Stimulated activated CD4-positive, alpha-beta T cell treated with anti-CD3 and anti-CD28 coated beads, Interleukin-4, amount 100 ng/mL, for 4 hours (primary cell): ENCODE results near the gene PGC.

Experiments
- DNase-seq, 2 experiments: peaks; one replicate each; pipeline ENCODE4 v3.0.0-alpha.2; 2020

PGC gene

DNA sequence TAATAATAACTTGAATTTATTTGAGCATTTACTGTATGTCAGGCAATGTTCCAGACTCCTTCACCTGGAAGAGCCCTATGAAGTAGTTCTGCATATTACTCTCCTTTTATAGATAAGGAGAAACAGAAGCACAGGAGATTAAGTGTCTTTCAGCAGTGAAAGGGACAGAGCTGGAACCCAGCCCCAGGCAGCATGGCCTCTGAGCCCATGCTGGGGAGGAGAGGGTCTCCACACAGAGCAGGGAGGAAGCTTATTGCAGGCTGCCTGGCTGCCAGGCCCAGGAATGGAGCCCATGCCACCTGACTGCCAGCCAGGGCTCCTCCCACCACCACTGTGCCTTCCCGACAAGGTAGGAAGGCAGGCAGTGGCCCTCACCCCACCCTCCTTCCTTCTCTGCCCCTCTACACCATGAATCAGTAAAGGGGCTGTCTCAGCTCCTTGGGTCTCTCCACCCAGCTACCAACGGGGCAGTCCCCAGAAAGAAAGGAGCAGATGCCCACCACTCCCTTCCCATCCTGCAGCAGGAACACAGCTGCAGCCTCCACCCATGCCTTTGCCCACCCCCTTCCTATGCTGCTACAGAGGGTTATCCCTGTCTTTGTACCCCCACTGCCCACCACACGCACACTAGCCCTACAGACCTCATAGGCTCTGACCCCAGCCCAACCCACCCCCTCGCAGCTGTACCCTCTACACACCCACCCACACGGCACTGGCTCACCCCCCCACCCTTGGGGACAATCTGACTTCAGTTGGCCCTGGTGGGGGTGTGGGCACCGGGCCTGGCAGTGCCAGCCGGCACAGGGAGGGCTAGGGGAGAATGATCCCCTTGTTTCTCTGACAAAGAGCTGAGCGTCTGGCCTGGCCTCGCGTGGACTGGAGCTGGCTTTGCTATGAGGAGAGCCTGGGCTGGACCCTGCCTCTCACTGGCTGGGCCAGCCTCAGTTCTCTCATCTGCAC is 53.6 kb downstream of the PGC start:
- no peak for DNase-seq

DNA sequence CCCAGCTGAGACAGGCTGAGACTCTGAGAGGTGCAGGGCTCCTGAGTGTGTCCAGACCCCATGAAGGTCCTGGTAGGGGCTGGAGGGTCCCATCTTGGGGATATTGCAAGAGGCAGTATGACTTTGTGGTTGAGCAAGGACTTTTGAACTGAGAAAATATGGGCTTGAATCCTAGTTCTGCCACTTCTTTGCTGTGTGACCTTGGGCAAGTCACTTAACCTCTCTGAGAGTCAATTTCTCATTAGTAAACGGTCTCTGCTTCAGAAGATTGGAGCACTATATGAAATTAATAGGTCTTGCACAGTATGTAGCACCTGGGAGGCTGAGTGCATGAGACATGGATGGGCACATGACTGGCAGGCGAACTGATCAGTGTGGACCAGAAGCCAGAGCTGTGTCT is 54.5 kb downstream of the PGC start:
- DNase-seq: no peak

DNA sequence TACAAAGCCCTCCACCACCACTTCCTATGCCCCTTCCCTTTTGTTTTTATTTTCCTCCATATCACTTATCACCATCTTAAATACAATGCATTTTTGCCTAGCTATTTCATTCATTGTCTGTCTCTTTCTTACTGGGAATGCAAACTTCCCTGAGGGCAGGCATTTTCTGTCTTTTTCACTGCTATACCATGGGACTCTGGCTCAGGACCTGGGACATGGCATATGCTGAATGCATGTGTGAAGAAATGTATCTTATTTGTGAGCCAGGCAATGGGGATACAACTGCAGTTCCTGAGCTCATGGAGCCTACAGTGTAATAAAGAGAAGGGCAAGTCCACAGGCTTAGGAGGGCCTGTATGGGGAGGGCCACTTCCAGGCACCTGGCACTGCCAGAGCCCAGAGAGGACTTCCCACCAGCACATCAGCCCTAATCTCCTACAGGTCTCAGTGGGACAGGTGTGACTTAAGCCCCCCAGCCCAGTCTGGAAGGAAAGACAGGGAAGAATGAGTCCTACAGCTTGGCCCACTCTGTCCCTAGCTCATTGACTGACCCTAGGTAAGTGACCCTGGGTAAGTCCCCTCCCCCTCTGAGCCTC is 55.0 kb downstream of the PGC start:
- no peak for DNase-seq

GRCh38 chr6:41691426-41692079 is 55.6 kb downstream of the PGC start:
- no peak for DNase-seq

GRCh38 chr6:41690541-41691330 is 56.5 kb downstream of the PGC start:
- DNase-seq: no peak

DNA sequence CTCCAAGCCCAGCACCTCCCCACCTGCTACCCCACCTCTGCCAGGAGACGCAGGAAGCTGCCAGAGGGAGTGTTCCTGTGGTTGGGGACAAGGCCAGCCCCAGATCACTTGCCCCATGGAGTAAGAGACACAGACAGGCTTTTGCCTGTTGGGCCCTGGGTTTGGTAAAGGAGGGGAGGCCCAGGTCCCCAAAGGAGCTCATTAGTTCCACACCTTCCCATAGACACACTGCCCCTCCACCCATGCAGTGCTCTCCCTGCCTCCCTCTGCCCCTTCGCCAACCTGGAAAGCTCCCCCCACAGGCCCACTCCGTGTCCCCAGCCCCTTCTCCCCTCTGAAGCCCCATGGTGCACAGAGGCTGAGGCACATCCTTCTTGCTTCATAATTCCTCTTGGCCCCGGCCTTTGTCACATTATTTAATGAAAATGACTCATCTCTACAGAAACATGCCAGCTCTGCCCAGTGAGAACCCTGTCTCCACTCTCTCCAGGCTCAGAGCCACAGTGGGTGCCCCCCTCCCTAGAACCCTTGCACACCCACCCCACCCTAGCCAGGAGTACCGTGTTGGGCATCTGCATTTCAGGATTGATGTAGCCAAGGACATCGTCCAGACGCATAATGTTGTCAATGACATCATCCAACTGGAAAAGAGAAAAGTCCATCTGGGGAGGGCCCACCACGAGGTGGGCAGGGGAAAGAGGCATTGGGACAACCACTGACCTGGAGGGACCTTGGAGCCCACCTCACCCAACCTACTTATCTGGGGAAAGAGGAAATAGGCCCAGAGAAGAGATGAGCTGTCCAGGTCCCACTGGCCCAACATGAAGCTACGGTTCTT is 57.8 kb downstream of the PGC start:
- DNase-seq: no peak

DNA sequence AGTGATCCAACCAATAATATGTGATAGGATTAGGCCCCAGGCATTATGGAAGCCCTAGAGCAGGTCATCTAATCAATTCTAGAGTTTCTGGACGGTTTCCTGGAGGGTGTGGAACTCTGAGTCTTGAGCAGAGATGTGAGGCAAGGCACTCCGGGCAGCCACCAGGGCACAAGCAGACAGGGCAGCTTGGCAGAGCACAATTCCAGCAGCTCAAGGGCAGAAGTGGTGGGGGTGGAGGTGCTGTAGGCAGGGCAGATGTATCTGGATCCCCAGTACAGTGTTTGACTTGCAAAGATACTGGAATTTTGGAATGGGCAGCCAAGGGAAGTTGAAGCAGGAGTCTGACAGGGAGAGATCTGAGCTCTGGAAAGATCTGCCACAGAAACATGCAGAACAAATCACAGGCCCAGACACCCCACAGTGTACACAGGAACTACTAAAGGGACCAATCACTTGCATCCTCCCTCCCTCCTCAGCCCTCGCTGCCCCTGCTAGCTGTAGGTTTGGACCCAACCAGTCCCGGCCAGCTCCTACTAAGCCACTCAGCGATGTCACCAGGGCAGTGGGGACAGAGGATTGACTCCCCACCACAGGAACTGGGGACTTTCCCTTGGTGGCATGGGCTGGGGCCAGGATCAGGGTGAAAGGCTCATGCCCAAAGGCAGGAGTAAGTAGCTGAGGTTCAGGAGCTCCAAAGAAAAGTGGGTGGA is 58.8 kb downstream of the PGC start:
- DNase-seq: no peak

DNA sequence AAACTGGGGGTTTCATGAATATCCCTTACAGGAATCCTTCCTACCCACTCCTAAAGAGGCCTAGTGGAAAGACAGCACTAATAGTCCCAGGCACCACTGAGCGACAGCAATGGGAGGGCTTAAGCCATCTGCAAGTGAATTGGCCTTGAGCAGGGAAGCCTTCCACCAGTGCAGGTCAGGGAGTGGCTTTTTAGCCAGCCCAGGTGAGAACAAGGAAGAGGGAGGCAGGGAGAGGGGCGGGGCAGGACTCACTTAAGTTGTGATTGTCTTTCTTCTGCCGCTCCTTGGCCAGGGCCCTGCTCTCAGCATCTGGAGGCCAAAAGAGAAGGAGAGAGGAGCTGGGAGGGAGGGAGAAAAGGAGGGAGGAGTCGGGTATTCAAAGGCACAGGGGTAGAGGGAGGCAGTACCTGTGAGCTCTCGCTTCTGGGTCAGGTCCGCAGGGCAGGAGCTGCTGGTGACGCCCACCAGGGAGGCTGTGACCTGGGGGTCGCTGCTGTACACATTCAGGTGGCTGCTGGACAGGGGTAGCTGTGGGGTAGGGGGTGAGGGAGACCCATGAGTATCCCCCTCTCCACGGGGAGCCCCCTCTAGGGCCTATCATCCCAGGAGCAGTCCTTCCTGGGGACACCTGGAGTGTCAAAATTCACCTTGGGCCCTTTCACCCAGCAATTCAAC is 59.6 kb downstream of the PGC start:
- DNase-seq: no peak
